Neural progenitor cell (in vitro differentiated cells): ENCODE data around the gene ME1.

Source experiments
- EZH2 ChIP-seq: fragments of 200-600 bp; sonication (generic); IDR thresholded peaks from 2 replicates; pipeline ENCODE4 v1.6.1; 2017; ENCODE audit warnings: antibody characterized with exemption, mild to moderate bottlenecking, moderate library complexity
- EZH2phosphoT487 ChIP-seq: fragments of 200-600 bp; sonication (generic); IDR thresholded peaks from 2 replicates; pipeline ENCODE4 v1.6.1; 2017; ENCODE audit warnings: antibody characterized with exemption
- TF ChIP-seq, protein P1 (sequence below): fragments of 200-600 bp; sonication (generic); IDR thresholded peaks from 2 replicates; pipeline ENCODE4 v1.5.1; 2017; ENCODE audit warnings: antibody characterized with exemption, mild to moderate bottlenecking

- TF ChIP-seq, protein P1, sequence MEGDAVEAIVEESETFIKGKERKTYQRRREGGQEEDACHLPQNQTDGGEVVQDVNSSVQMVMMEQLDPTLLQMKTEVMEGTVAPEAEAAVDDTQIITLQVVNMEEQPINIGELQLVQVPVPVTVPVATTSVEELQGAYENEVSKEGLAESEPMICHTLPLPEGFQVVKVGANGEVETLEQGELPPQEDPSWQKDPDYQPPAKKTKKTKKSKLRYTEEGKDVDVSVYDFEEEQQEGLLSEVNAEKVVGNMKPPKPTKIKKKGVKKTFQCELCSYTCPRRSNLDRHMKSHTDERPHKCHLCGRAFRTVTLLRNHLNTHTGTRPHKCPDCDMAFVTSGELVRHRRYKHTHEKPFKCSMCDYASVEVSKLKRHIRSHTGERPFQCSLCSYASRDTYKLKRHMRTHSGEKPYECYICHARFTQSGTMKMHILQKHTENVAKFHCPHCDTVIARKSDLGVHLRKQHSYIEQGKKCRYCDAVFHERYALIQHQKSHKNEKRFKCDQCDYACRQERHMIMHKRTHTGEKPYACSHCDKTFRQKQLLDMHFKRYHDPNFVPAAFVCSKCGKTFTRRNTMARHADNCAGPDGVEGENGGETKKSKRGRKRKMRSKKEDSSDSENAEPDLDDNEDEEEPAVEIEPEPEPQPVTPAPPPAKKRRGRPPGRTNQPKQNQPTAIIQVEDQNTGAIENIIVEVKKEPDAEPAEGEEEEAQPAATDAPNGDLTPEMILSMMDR = no peak
- TF ChIP-seq EZH2phosphoT487 (no peak), EZH2 (no peak)
Measured at GRCh38 chr6:83193747-83194566, 236.9 kb downstream of the ME1 start.
